IMR-90 (cell line): ENCODE data around the gene LSM12. TPM values are rescaled to one million over a fixed set of nuclear protein-coding genes. Genes with fewer than 3 reads are reported as not detected.

Source experiments
- ATAC-seq: fragments of 200-7000 bp; cut with Tn5 transposase; 2 replicates; pipeline ENCODE4 v1.9.1; 2020; ENCODE audit warnings: low read depth, mild to moderate bottlenecking, moderate library complexity
- BruUV-seq: library from RNA; stranded (reverse); fragments of 400-500 nt; replicated peaks from 2 replicates; lab custom pipeline; 2021; lab: Mats Ljungman, UMichigan
- CTCF ChIA-PET: fragments of 300-600 bp; formaldehyde crosslinking; extraction: SDS; loops from one replicate; lab custom pipeline; 2021; ENCODE audit warnings: antibody characterized with exemption; lab: Yijun Ruan, JAX
- POLR2A ChIA-PET: fragments of 300-600 bp; sonication (Branson Sonifier 250); formaldehyde crosslinking; loops from one replicate; lab custom pipeline; 2022; ENCODE audit warnings: antibody characterized with exemption; ENCODE audit not compliant: unreplicated experiment; lab: Charles Lee
- DNase-seq: peaks from one replicate; pipeline ENCODE4 v3.0.0; 2013
- H2AFZ ChIP-seq: replicated peaks from 2 replicates; pipeline ENCODE3; 2013; ENCODE audit warnings: low read length, mild to moderate bottlenecking; ENCODE audit not compliant: poor library complexity
- H2AK5ac ChIP-seq: 2 replicates; pipeline ENCODE4 v1.6.1; 2013; ENCODE audit warnings: low read depth, low read length, inconsistent platforms
- H2AK9ac ChIP-seq: replicated peaks from 2 replicates; pipeline ENCODE3; 2013; ENCODE audit warnings: mild to moderate bottlenecking, low read depth, low read length, moderate library complexity; ENCODE audit not compliant: poor library complexity
- H2BK120ac ChIP-seq: 2 replicates; pipeline ENCODE4 v1.6.1; 2013; ENCODE audit warnings: low read depth, low read length, inconsistent platforms
- H2BK15ac ChIP-seq: 3 replicates; pipeline ENCODE4 v1.6.1; 2013; ENCODE audit warnings: low read depth, low read length, inconsistent platforms
- H2BK20ac ChIP-seq: 2 replicates; pipeline ENCODE4 v1.6.1; 2013; ENCODE audit warnings: low read depth, mild to moderate bottlenecking, inconsistent platforms, low read length, moderate library complexity
- H2BK5ac ChIP-seq: 2 replicates; pipeline ENCODE4 v1.6.1; 2013; ENCODE audit warnings: mild to moderate bottlenecking, low read depth, low read length, inconsistent platforms; ENCODE audit not compliant: poor library complexity, severe bottlenecking
- H3K14ac ChIP-seq: replicated peaks from 2 replicates; pipeline ENCODE4 v1.6.1; 2013; ENCODE audit warnings: low read depth, low read length, inconsistent platforms
- H3K18ac ChIP-seq: 2 replicates; pipeline ENCODE4 v1.6.1; 2013; ENCODE audit warnings: low read depth, low read length, control low read depth
- H3K23ac ChIP-seq: 2 replicates; pipeline ENCODE4 v1.6.1; 2013; ENCODE audit warnings: low read depth, low read length, inconsistent platforms
- H3K27ac ChIP-seq: 2 replicates; pipeline ENCODE4 v1.5.1; 2013; ENCODE audit warnings: mild to moderate bottlenecking, control low read depth, low read length; ENCODE audit not compliant: insufficient read depth
- H3K27me3 ChIP-seq: 2 replicates; pipeline ENCODE4 v1.6.1; 2013; ENCODE audit warnings: low read length; ENCODE audit not compliant: control insufficient read depth, insufficient read depth
- H3K36me3 ChIP-seq: 2 replicates; pipeline ENCODE4 v1.6.1; 2013; ENCODE audit warnings: low read length, mixed read lengths; ENCODE audit not compliant: control insufficient read depth, insufficient read depth
- H3K4ac ChIP-seq: 2 replicates; pipeline ENCODE4 v1.6.1; 2013; ENCODE audit warnings: low read depth, low read length, inconsistent platforms
- H3K4me1 ChIP-seq: 2 replicates; pipeline ENCODE4 v1.6.1; 2013; ENCODE audit warnings: low read length, mixed read lengths; ENCODE audit not compliant: control insufficient read depth, insufficient read depth
- H3K4me2 ChIP-seq: 2 replicates; pipeline ENCODE4 v1.6.1; 2013; ENCODE audit warnings: low read depth, mild to moderate bottlenecking, control low read depth, low read length, moderate library complexity
- H3K4me3 ChIP-seq: 2 replicates; pipeline ENCODE4 v1.5.1; 2013; ENCODE audit warnings: low read depth, mild to moderate bottlenecking, control low read depth, low read length, moderate library complexity; ENCODE audit not compliant: insufficient read depth
- H3K56ac ChIP-seq: 2 replicates; pipeline ENCODE4 v1.6.1; 2013; ENCODE audit warnings: low read length, inconsistent platforms; ENCODE audit not compliant: insufficient read depth; ENCODE audit errors: extremely low read depth
- H3K79me1 ChIP-seq, 2 experiments: 2 replicates each; pipeline ENCODE4 v1.6.1; 2013; ENCODE audit warnings: low read length in 2 of 2, inconsistent platforms in 1 of 2, low read depth in 1 of 2
- H3K9ac ChIP-seq: 2 replicates; pipeline ENCODE4 v1.6.1; 2013; ENCODE audit warnings: low read depth, low read length, control low read depth
- H3K9me1 ChIP-seq: 2 replicates; pipeline ENCODE4 v1.6.1; 2013; ENCODE audit warnings: low read length, inconsistent platforms; ENCODE audit not compliant: insufficient read depth
- H3K9me3 ChIP-seq: 2 replicates; pipeline ENCODE4 v1.6.1; 2013; ENCODE audit warnings: low read length; ENCODE audit not compliant: control insufficient read depth, insufficient read depth
- H4K20me1 ChIP-seq: 2 replicates; pipeline ENCODE4 v1.6.1; 2013; ENCODE audit warnings: low read length, inconsistent platforms; ENCODE audit not compliant: insufficient read depth
- H4K5ac ChIP-seq: 2 replicates; pipeline ENCODE4 v1.6.1; 2013; ENCODE audit warnings: mild to moderate bottlenecking, low read depth, low read length, control low read depth
- H4K8ac ChIP-seq, 2 experiments: 2 replicates each; pipeline ENCODE4 v1.6.1; 2013; ENCODE audit warnings: low read depth in 2 of 2, low read length in 2 of 2, control low read depth in 1 of 2, inconsistent platforms in 1 of 2
- H4K91ac ChIP-seq: 2 replicates; pipeline ENCODE4 v1.6.1; 2013; ENCODE audit warnings: low read depth, low read length, inconsistent platforms; ENCODE audit not compliant: insufficient read depth
- CEBPB ChIP-seq: IDR thresholded peaks from 2 replicates; pipeline ENCODE4 v1.6.1; 2012; ENCODE audit warnings: low read depth, low read length, improper control_type of control experiment
- CHD1 ChIP-seq: IDR thresholded peaks from 2 replicates; pipeline ENCODE4 v1.6.1; 2012; ENCODE audit warnings: low read depth, low read length, improper control_type of control experiment
- ELK1 ChIP-seq: fragments of 150-350 bp; IDR thresholded peaks from 2 replicates; pipeline ENCODE4 v1.6.1; 2016; ENCODE audit warnings: low read depth, mild to moderate bottlenecking, low read length, moderate library complexity, borderline replicate concordance
- MAFK ChIP-seq: IDR thresholded peaks from 2 replicates; pipeline ENCODE4 v1.6.1; 2012; ENCODE audit warnings: low read depth, low read length, improper control_type of control experiment
- NFE2L2 ChIP-seq: fragments of 150-350 bp; IDR thresholded peaks from 2 replicates; pipeline ENCODE4 v1.6.1; 2016; ENCODE audit warnings: low read depth, mild to moderate bottlenecking, low read length
- POLR2A ChIP-seq: IDR thresholded peaks from 2 replicates; pipeline ENCODE4 v1.6.1; 2012; ENCODE audit warnings: mild to moderate bottlenecking, low read depth, low read length
- RCOR1 ChIP-seq: IDR thresholded peaks from 2 replicates; pipeline ENCODE4 v1.6.1; 2012; ENCODE audit warnings: mild to moderate bottlenecking, low read length, improper control_type of control experiment; ENCODE audit not compliant: insufficient replicate concordance
- RFX5 ChIP-seq: IDR thresholded peaks from 2 replicates; pipeline ENCODE4 v1.8.0; 2012; ENCODE audit warnings: low read depth, mild to moderate bottlenecking, low read length, moderate library complexity
- USF2 ChIP-seq: fragments of 150-350 bp; IDR thresholded peaks from 2 replicates; pipeline ENCODE4 v1.6.1; 2017; ENCODE audit warnings: mild to moderate bottlenecking, antibody characterized with exemption, low read length, low read depth
- WGBS, 2 experiments: methylation state at CpG; one replicate each; pipeline versions ENCODE4 v1.1.5 to v1.1.7; 2013; ENCODE audit warnings: missing lambda C conversion rate in 2 of 2; ENCODE audit not compliant: insufficient read length in 1 of 2; ENCODE audit errors: extremely low coverage in 2 of 2; 5-methylcytosine and 5-hydroxymethylcytosine counted together
- dilution Hi-C: fragments of 300-500 bp; cut with HindIII; formaldehyde crosslinking; loops from one replicate; pipeline ENCODE4 v1.14.3; 2018; ENCODE audit warnings: low sequenced_read_pairs; ENCODE audit not compliant: unreplicated experiment
- in situ Hi-C: fragments of 300-500 bp; cut with MboI; formaldehyde crosslinking; loops from 3 replicates; pipeline ENCODE4 v1.14.3; 2019; ENCODE audit warnings: low sequenced_read_pairs, inconsistent platforms, mixed read lengths
- intact Hi-C: fragments of 100-400 bp; cut with micrococcal nuclease; formaldehyde crosslinking; loops from 2 replicates; pipeline ENCODE4 v1.10.0; 2022
- polyA plus RNA-seq, 3 experiments: library from polyadenylated mRNA; depleted of rRNA; stranded (reverse); fragments of >200 nt; gene quantifications; 2 replicates each; pipeline ENCODE4 v1.2.3, GENCODE V29; 2012; ENCODE audit warnings: low replicate concordance in 1 of 3
- total RNA-seq: library from RNA; depleted of rRNA; stranded (reverse); fragments of >200 nt; gene quantifications from 2 replicates; pipeline ENCODE4 v1.2.3, GENCODE V29; 2012

LSM12 gene
- total and polyA plus RNA-seq, 2 of the 4 experiments (the other 2 are of a cell fraction), result 38.0 to 41.0 TPM

- Histone ChIP-seq H2BK20ac (no peak overlapping the region), H3K9me3 (no peaks in the 10 kb centered on the region), H3K9me1 (peaks cover 9% of the 10 kb centered on the region; the same call in 1 of the 2 replicates), H3K4me2 (no peak overlapping the region), H3K36me3 (peaks cover 17% of the 10 kb centered on the region), H4K5ac (no peak overlapping the region), H3K4ac (no peak overlapping the region), H2BK120ac (no peak overlapping the region), H2AFZ (no peak overlapping the region), H3K14ac (no peak overlapping the region), H3K27ac (no peak overlapping the region), H3K18ac (no peak overlapping the region), H2BK5ac (no peak overlapping the region), H3K4me3 (no peak overlapping the region), H4K8ac (no peak overlapping the region), H3K27me3 (no peaks in the 10 kb centered on the region), H3K4me1 (no peaks in the 10 kb centered on the region), H3K23ac (no peak overlapping the region), H2AK9ac (no peak overlapping the region), H4K20me1 (no peaks in the 10 kb centered on the region; the same call in none of the 2 replicates), H3K56ac (no peak overlapping the region), H2AK5ac (no peak overlapping the region), H4K91ac (no peak overlapping the region), H3K79me1 (peaks cover 3 to 15% of the 10 kb centered on the region in 2 experiments; a peak in 2 of 4 replicates), H2BK15ac (no peak overlapping the region), H3K9ac (no peak overlapping the region)
- ATAC-seq (no peak), DNase-seq (no peak)
- WGBS, 2 experiments, result 56% methylated on average over 1 of the region's 2 CpGs; no CpG with 5 or more reads in 1 of the 2 experiments
- BruUV-seq, result no TSS peak
- ChIA-PET CTCF (no interaction called here), POLR2A (no interaction called here)
- TF ChIP-seq MAFK (no peak), NFE2L2 (no peak), RCOR1 (no peak), CEBPB (no peak), POLR2A (no peak), ELK1 (no peak), RFX5 (no peak), USF2 (no peak), CHD1 (no peak)
- dilution Hi-C loops (no loop called here), in situ Hi-C loops (no loop called here), intact Hi-C loops (no loop called here)
Observed at GRCh38 chr17:44022246-44022645, 44.2 kb downstream of the LSM12 start.
